GM12878 (cell line): ENCODE data around the gene MAP4K4. TPM values are rescaled to one million over a fixed set of nuclear protein-coding genes. Genes with fewer than 3 reads are reported as not detected.

Experiments used
- BHLHE40 ChIP-seq, 2 experiments: fragments of 450-650 bp in 1 of 2; IDR thresholded peaks; 2 replicates each; pipeline ENCODE4 v1.6.1; 2011 to 2017; ENCODE audit warnings: low read depth in 2 of 2, borderline replicate concordance in 1 of 2, improper control_type of control experiment in 1 of 2, low read length in 1 of 2, mild to moderate bottlenecking in 1 of 2
- EGR1 ChIP-seq, 2 experiments: IDR thresholded peaks; 1 replicate in 1 of 2; 2 replicates in 1 of 2; pipeline ENCODE4 v1.6.1; 2011 to 2012; ENCODE audit warnings: low read depth in 2 of 2, low read length in 2 of 2, borderline replicate concordance in 1 of 2, mild to moderate bottlenecking in 1 of 2, moderate library complexity in 1 of 2
- EP300 ChIP-seq, 2 experiments: fragments of 150-350 bp in 1 of 2; IDR thresholded peaks; 2 replicates each; pipeline ENCODE4 v1.6.1; 2011 to 2012; ENCODE audit warnings: low read depth in 2 of 2, low read length in 2 of 2, borderline replicate concordance in 1 of 2, improper control_type of control experiment in 1 of 2, inconsistent platforms in 1 of 2; ENCODE audit not compliant: control insufficient read depth in 1 of 2
- KAT2A ChIP-seq: conservative IDR thresholded peaks from 2 replicates; pipeline ENCODE4 v1.6.1; 2011; ENCODE audit warnings: low read depth, low read length; ENCODE audit not compliant: control insufficient read depth
- LARP7 ChIP-seq: fragments of 450-650 bp; IDR thresholded peaks from 2 replicates; pipeline ENCODE4 v1.6.1; 2017; ENCODE audit warnings: mild to moderate bottlenecking
- MEF2B ChIP-seq: fragments of 450-650 bp; IDR thresholded peaks from 2 replicates; pipeline ENCODE4 v1.6.1; 2018; ENCODE audit warnings: mild to moderate bottlenecking, moderate library complexity; ENCODE audit not compliant: partially characterized antibody, poor library complexity, severe bottlenecking
- MXI1 ChIP-seq: fragments of 150-350 bp; IDR thresholded peaks from 2 replicates; pipeline ENCODE4 v1.6.1; 2011; ENCODE audit warnings: low read depth, mild to moderate bottlenecking, inconsistent platforms, low read length, improper control_type of control experiment
- MYB ChIP-seq: fragments of 150-350 bp; IDR thresholded peaks from 2 replicates; pipeline ENCODE4 v1.6.1; 2014; ENCODE audit warnings: mild to moderate bottlenecking, low read depth, low read length, borderline replicate concordance
- NR2C1 ChIP-seq: fragments of 450-650 bp; IDR thresholded peaks from 2 replicates; pipeline ENCODE4 v1.6.1; 2017; ENCODE audit warnings: antibody characterized with exemption, mild to moderate bottlenecking, moderate library complexity
- RUNX3 ChIP-seq: IDR thresholded peaks from 2 replicates; pipeline ENCODE4 v1.6.1; 2012; ENCODE audit warnings: low read length, inconsistent platforms
- SREBF1 ChIP-seq: IDR thresholded peaks from 2 replicates; pipeline ENCODE4 v1.6.1; 2012; ENCODE audit warnings: mild to moderate bottlenecking, low read length
- polyA plus RNA-seq, 11 experiments: library from polyadenylated mRNA; depleted of rRNA in 4 of 11; unstranded in 6 of 11; stranded (reverse) in 5 of 11; fragments of >200 nt; fragmentation: Nextera tagmentation in 4 of 11; fragmentation: Illumina TruSeq in 1 of 11; extraction: Ambion mirVana in 4 of 11; extraction: Trizol in 1 of 11; gene quantifications; 1 replicate in 1 of 11; 2 replicates in 10 of 11; pipeline versions ENCODE4 v1.2.1 to v1.2.3, GENCODE V29; 2011 to 2016; ENCODE audit warnings: inconsistent platforms in 2 of 11, missing spikeins in 2 of 11, low read depth in 1 of 11
- total RNA-seq, 4 experiments: library from RNA; depleted of rRNA in 3 of 4; stranded (reverse); fragments of >200 nt in 3 of 4; fragmentation: Illumina TruSeq in 1 of 4; extraction: Trizol in 1 of 4; gene quantifications; 2 replicates each; pipeline versions ENCODE4 v1.2.1 to v1.2.3, GENCODE V29; 2013 to 2021
- TF ChIP-seq, protein P1 (sequence below): fragments of 450-650 bp; IDR thresholded peaks from 2 replicates; pipeline ENCODE4 v1.6.1; 2018; ENCODE audit warnings: mild to moderate bottlenecking, low read depth, moderate library complexity; ENCODE audit not compliant: partially characterized antibody
- TF ChIP-seq, protein P2 (sequence below): fragments of 450-650 bp; IDR thresholded peaks from 2 replicates; pipeline ENCODE4 v1.6.1; 2017; ENCODE audit warnings: mild to moderate bottlenecking
- TF ChIP-seq, protein P3 (sequence below): fragments of 450-650 bp; formaldehyde crosslinking; IDR thresholded peaks from 2 replicates; pipeline ENCODE4 v1.4.0; 2022; ENCODE audit warnings: mild to moderate bottlenecking, moderate library complexity
- TF ChIP-seq, protein P4 (sequence below): fragments of 450-650 bp; conservative IDR thresholded peaks from 2 replicates; pipeline ENCODE4 v1.6.1; 2017; ENCODE audit warnings: mild to moderate bottlenecking, moderate library complexity
- TF ChIP-seq, protein P5 (sequence below), 3 experiments: IDR thresholded peaks in 2 of 3; conservative IDR thresholded peaks in 1 of 3; 2 replicates each; pipeline ENCODE4 v1.5.1; 2011; ENCODE audit warnings: low read depth in 3 of 3, low read length in 3 of 3, mild to moderate bottlenecking in 3 of 3, control low read depth in 2 of 3, moderate library complexity in 2 of 3, inconsistent platforms in 1 of 3, mixed read lengths in 1 of 3; ENCODE audit not compliant: control insufficient read depth in 2 of 3, insufficient read depth in 1 of 3; ENCODE audit errors: extremely low read depth in 1 of 3

MAP4K4 gene
- total and polyA plus RNA-seq, 10 of the 15 experiments (the other 5 are each of a cell fraction or from before 2014, with no cell fraction given), result 1.9 to 50.4 (median 9.7) TPM

DNA sequence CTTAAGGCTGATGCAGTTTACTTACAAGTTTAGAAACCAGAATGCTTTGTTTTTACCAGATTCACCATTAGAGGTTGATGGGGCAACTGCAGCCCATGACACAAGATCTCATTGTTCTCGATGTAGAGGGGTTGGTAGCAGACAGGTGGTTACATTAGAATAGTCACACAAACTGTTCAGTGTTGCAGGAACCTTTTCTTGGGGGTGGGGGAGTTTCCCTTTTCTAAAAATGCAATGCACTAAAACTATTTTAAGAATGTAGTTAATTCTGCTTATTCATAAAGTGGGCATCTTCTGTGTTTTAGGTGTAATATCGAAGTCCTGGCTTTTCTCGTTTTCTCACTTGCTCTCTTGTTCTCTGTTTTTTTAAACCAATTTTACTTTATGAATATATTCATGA lies 194.9 kb downstream of the MAP4K4 start (continued):
- TF ChIP-seq, protein P1, sequence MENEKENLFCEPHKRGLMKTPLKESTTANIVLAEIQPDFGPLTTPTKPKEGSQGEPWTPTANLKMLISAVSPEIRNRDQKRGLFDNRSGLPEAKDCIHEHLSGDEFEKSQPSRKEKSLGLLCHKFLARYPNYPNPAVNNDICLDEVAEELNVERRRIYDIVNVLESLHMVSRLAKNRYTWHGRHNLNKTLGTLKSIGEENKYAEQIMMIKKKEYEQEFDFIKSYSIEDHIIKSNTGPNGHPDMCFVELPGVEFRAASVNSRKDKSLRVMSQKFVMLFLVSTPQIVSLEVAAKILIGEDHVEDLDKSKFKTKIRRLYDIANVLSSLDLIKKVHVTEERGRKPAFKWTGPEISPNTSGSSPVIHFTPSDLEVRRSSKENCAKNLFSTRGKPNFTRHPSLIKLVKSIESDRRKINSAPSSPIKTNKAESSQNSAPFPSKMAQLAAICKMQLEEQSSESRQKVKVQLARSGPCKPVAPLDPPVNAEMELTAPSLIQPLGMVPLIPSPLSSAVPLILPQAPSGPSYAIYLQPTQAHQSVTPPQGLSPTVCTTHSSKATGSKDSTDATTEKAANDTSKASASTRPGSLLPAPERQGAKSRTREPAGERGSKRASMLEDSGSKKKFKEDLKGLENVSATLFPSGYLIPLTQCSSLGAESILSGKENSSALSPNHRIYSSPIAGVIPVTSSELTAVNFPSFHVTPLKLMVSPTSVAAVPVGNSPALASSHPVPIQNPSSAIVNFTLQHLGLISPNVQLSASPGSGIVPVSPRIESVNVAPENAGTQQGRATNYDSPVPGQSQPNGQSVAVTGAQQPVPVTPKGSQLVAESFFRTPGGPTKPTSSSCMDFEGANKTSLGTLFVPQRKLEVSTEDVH, result no peak
- TF ChIP-seq MEF2B (peak; percentile 93), SREBF1 (peak; percentile 49; the same call in 1 of the 2 replicates), EGR1 (IDR thresholded peaks at IDR 0.05; ENCODE audit: borderline replicate concordance in 1 of 2, low read depth in 2 of 2, low read length in 2 of 2) (no peak), RUNX3 (no peak), EP300 (IDR thresholded peaks at IDR 0.05; ENCODE audit: borderline replicate concordance in 1 of 2, control insufficient read depth in 1 of 2, low read depth in 2 of 2, low read length in 2 of 2) (peak; percentile 51 to 87), LARP7 (no peak), MYB (no peak), KAT2A (no peak), MXI1 (no peak), BHLHE40 (IDR thresholded peaks at IDR 0.05; ENCODE audit: borderline replicate concordance in 1 of 2, low read depth in 2 of 2, low read length in 1 of 2) (peak in 1 of 2 experiments; percentile 34; a peak in 1 of 4 replicates), NR2C1 (no peak)
- TF ChIP-seq, protein P2, sequence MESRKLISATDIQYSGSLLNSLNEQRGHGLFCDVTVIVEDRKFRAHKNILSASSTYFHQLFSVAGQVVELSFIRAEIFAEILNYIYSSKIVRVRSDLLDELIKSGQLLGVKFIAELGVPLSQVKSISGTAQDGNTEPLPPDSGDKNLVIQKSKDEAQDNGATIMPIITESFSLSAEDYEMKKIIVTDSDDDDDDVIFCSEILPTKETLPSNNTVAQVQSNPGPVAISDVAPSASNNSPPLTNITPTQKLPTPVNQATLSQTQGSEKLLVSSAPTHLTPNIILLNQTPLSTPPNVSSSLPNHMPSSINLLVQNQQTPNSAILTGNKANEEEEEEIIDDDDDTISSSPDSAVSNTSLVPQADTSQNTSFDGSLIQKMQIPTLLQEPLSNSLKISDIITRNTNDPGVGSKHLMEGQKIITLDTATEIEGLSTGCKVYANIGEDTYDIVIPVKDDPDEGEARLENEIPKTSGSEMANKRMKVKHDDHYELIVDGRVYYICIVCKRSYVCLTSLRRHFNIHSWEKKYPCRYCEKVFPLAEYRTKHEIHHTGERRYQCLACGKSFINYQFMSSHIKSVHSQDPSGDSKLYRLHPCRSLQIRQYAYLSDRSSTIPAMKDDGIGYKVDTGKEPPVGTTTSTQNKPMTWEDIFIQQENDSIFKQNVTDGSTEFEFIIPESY, result no peak
- TF ChIP-seq, protein P3, sequence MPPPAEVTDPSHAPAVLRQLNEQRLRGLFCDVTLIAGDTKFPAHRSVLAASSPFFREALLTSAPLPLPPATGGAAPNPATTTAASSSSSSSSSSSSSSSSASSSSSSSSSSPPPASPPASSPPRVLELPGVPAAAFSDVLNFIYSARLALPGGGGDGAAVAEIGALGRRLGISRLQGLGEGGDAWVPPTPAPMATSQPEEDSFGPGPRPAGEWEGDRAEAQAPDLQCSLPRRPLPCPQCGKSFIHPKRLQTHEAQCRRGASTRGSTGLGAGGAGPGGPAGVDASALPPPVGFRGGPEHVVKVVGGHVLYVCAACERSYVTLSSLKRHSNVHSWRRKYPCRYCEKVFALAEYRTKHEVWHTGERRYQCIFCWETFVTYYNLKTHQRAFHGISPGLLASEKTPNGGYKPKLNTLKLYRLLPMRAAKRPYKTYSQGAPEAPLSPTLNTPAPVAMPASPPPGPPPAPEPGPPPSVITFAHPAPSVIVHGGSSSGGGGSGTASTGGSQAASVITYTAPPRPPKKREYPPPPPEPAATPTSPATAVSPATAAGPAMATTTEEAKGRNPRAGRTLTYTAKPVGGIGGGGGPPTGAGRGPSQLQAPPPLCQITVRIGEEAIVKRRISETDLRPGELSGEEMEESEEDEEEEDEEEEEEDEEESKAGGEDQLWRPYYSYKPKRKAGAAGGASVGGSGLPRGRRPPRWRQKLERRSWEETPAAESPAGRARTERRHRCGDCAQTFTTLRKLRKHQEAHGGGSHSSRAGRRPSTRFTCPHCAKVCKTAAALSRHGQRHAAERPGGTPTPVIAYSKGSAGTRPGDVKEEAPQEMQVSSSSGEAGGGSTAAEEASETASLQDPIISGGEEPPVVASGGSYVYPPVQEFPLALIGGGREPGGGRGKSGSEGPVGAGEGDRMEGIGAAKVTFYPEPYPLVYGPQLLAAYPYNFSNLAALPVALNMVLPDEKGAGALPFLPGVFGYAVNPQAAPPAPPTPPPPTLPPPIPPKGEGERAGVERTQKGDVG (CRISPR knock-in tag), result no peak
- TF ChIP-seq, protein P4, sequence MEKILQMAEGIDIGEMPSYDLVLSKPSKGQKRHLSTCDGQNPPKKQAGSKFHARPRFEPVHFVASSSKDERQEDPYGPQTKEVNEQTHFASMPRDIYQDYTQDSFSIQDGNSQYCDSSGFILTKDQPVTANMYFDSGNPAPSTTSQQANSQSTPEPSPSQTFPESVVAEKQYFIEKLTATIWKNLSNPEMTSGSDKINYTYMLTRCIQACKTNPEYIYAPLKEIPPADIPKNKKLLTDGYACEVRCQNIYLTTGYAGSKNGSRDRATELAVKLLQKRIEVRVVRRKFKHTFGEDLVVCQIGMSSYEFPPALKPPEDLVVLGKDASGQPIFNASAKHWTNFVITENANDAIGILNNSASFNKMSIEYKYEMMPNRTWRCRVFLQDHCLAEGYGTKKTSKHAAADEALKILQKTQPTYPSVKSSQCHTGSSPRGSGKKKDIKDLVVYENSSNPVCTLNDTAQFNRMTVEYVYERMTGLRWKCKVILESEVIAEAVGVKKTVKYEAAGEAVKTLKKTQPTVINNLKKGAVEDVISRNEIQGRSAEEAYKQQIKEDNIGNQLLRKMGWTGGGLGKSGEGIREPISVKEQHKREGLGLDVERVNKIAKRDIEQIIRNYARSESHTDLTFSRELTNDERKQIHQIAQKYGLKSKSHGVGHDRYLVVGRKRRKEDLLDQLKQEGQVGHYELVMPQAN, result no peak
- TF ChIP-seq, protein P5, sequence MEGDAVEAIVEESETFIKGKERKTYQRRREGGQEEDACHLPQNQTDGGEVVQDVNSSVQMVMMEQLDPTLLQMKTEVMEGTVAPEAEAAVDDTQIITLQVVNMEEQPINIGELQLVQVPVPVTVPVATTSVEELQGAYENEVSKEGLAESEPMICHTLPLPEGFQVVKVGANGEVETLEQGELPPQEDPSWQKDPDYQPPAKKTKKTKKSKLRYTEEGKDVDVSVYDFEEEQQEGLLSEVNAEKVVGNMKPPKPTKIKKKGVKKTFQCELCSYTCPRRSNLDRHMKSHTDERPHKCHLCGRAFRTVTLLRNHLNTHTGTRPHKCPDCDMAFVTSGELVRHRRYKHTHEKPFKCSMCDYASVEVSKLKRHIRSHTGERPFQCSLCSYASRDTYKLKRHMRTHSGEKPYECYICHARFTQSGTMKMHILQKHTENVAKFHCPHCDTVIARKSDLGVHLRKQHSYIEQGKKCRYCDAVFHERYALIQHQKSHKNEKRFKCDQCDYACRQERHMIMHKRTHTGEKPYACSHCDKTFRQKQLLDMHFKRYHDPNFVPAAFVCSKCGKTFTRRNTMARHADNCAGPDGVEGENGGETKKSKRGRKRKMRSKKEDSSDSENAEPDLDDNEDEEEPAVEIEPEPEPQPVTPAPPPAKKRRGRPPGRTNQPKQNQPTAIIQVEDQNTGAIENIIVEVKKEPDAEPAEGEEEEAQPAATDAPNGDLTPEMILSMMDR (IDR thresholded peaks at IDR 0.05 in 2 of 3, conservative IDR thresholded peaks at IDR 0.05 in 1 of 3; ENCODE audit: control insufficient read depth in 2 of 3, extremely low read depth in 1 of 3, insufficient read depth in 1 of 3, low read depth in 3 of 3, low read length in 3 of 3), result no peak
